A549 (cell line): ENCODE results near the gene NRXN2. TPM values are rescaled to one million over a fixed set of nuclear protein-coding genes. Genes with fewer than 3 reads are reported as not detected.

Source experiments
- ATAC-seq, 2 experiments: fragments of 200-7000 bp in 1 of 2; fragments of >200 bp in 1 of 2; cut with Nextera tagmentation in 1 of 2; cut with Tn5 transposase in 1 of 2; 3 replicates each; pipeline versions ENCODE4 v1.8.0 to v1.9.1; 2018 to 2020; ENCODE audit warnings: mild to moderate bottlenecking in 1 of 2, moderate library complexity in 1 of 2
- CTCF ChIA-PET: fragments of 300-600 bp; sonication (Branson Sonifier 250); formaldehyde crosslinking; extraction: SDS; loops from one replicate; lab custom pipeline; 2021; ENCODE audit warnings: antibody characterized with exemption, inconsistent platforms; lab: Yijun Ruan, JAX
- POLR2A ChIA-PET: fragments of 350-600 bp; formaldehyde crosslinking; extraction: SDS; loops from one replicate; lab custom pipeline; 2021; ENCODE audit warnings: antibody characterized with exemption, inconsistent platforms; lab: Yijun Ruan, JAX
- DNase-seq, 2 experiments: peaks; one replicate each; pipeline versions ENCODE4 v3.0.0 to v3.0.0-alpha.2; 2011 to 2016; ENCODE audit warnings: low read depth in 1 of 2, low spot score in 1 of 2
- FAIRE-seq: peaks from 2 replicates; lab custom pipeline; 2011; peaks lifted over from hg19 to GRCh38; lab: Jason Lieb, UNC
- H3K27ac ChIP-seq, 2 experiments: fragments of >200 bp; sonication (Bioruptor Twin); formaldehyde crosslinking; 3 replicates each; pipeline ENCODE4 v1.5.1; 2016 to 2017
- H3K4me1 ChIP-seq: fragments of >200 bp; sonication (Bioruptor Twin); formaldehyde crosslinking; 3 replicates; pipeline ENCODE4 v1.6.1; 2016
- H3K4me2 ChIP-seq: fragments of >200 bp; sonication (Bioruptor Twin); formaldehyde crosslinking; 3 replicates; pipeline ENCODE4 v1.6.1; 2016
- H3K4me3 ChIP-seq: fragments of >200 bp; sonication (Bioruptor Twin); formaldehyde crosslinking; 3 replicates; pipeline ENCODE4 v1.5.1; 2016
- H3K9me3 ChIP-seq: fragments of >200 bp; sonication (Bioruptor Twin); formaldehyde crosslinking; 3 replicates; pipeline ENCODE4 v1.6.1; 2016
- CBX2 ChIP-seq: fragments of 200-600 bp; sonication (generic); IDR thresholded peaks from 2 replicates; pipeline ENCODE4 v1.6.1; 2016; ENCODE audit warnings: low read depth, mild to moderate bottlenecking, borderline replicate concordance
- CBX8 ChIP-seq: fragments of 200-600 bp; sonication (generic); IDR thresholded peaks from 2 replicates; pipeline ENCODE4 v1.6.1; 2016
- CEBPB ChIP-seq, 2 experiments: fragments of >200 bp in 1 of 2; sonication (Bioruptor Twin) in 1 of 2; formaldehyde crosslinking in 1 of 2; IDR thresholded peaks; 2 replicates each; pipeline ENCODE4 v1.6.1; 2012 to 2016
- CHD4 ChIP-seq: fragments of 200-600 bp; sonication (generic); IDR thresholded peaks from 2 replicates; pipeline ENCODE4 v1.6.1; 2016; ENCODE audit warnings: antibody characterized with exemption, mild to moderate bottlenecking, borderline replicate concordance
- EHF ChIP-seq: fragments of 250-450 bp; sonication (Bioruptor Pico); IDR thresholded peaks from 2 replicates; pipeline ENCODE4 v1.5.0; 2020; ENCODE audit warnings: mild to moderate bottlenecking
- EHMT2 ChIP-seq: fragments of 200-600 bp; sonication (generic); IDR thresholded peaks from 2 replicates; pipeline ENCODE4 v1.6.1; 2016; ENCODE audit warnings: antibody characterized with exemption, low read depth, mild to moderate bottlenecking, moderate library complexity
- EP300 ChIP-seq, 2 experiments: fragments of >200 bp; sonication (Bioruptor Twin); formaldehyde crosslinking; IDR thresholded peaks; 2 replicates in 1 of 2; 3 replicates in 1 of 2; pipeline ENCODE4 v1.6.1; 2016 to 2017
- ESRRA ChIP-seq: fragments of 150-350 bp; IDR thresholded peaks from 2 replicates; pipeline ENCODE4 v1.6.1; 2014; ENCODE audit warnings: mild to moderate bottlenecking, low read length, borderline replicate concordance
- FOSB ChIP-seq: fragments of 250-450 bp; sonication (Bioruptor Pico); IDR thresholded peaks from 2 replicates; pipeline ENCODE4 v1.5.0; 2020; ENCODE audit warnings: mild to moderate bottlenecking, moderate library complexity
- FOSL2 ChIP-seq, 2 experiments: fragments of 450-650 bp in 1 of 2; fragments of >200 bp in 1 of 2; sonication (Bioruptor Twin) in 1 of 2; formaldehyde crosslinking; IDR thresholded peaks; 2 replicates each; pipeline versions ENCODE4 v1.5.0 to v1.6.1; 2016 to 2020; ENCODE audit warnings: mild to moderate bottlenecking in 1 of 2, moderate library complexity in 1 of 2
- GATA3 ChIP-seq: IDR thresholded peaks from 2 replicates; pipeline ENCODE4 v1.6.1; 2012; ENCODE audit warnings: borderline replicate concordance
- HDAC2 ChIP-seq: fragments of 200-600 bp; sonication (generic); IDR thresholded peaks from 2 replicates; pipeline ENCODE4 v1.6.1; 2016
- HEYL ChIP-seq: fragments of 250-450 bp; sonication (Bioruptor Pico); IDR thresholded peaks from 2 replicates; pipeline ENCODE4 v1.8.0; 2021; ENCODE audit warnings: mild to moderate bottlenecking, moderate library complexity
- HOXB5 ChIP-seq: fragments of 250-450 bp; sonication (Bioruptor Pico); IDR thresholded peaks from 2 replicates; pipeline ENCODE4 v1.5.0; 2020; ENCODE audit warnings: mild to moderate bottlenecking, moderate library complexity
- KDM1A ChIP-seq: fragments of 200-600 bp; sonication (generic); IDR thresholded peaks from 2 replicates; pipeline ENCODE4 v1.6.1; 2016; ENCODE audit warnings: low read depth, mild to moderate bottlenecking
- MYC ChIP-seq: IDR thresholded peaks from 2 replicates; pipeline ENCODE4 v1.6.1; 2012; ENCODE audit warnings: mild to moderate bottlenecking, inconsistent platforms, low read length, improper control_type of control experiment, borderline replicate concordance
- NFE2L2 ChIP-seq: fragments of 150-350 bp; conservative IDR thresholded peaks from 2 replicates; pipeline ENCODE4 v1.6.1; 2014; ENCODE audit warnings: low read length
- PHF8 ChIP-seq: fragments of 200-600 bp; sonication (generic); IDR thresholded peaks from 2 replicates; pipeline ENCODE4 v1.6.1; 2016; ENCODE audit warnings: low read depth, mild to moderate bottlenecking, antibody characterized with exemption, moderate library complexity, borderline replicate concordance
- POLR2A ChIP-seq: IDR thresholded peaks from 2 replicates; pipeline ENCODE4 v1.6.1; 2012; ENCODE audit warnings: mild to moderate bottlenecking, low read length
- POLR2AphosphoS2 ChIP-seq: conservative IDR thresholded peaks from 2 replicates; pipeline ENCODE4 v1.6.1; 2012; ENCODE audit warnings: low read length, improper control_type of control experiment, inconsistent platforms
- RARB ChIP-seq: fragments of 250-450 bp; sonication (Bioruptor Pico); IDR thresholded peaks from 2 replicates; pipeline ENCODE4 v1.8.0; 2021; ENCODE audit warnings: mild to moderate bottlenecking, moderate library complexity
- REST ChIP-seq: fragments of 200-600 bp; sonication (generic); IDR thresholded peaks from 2 replicates; pipeline ENCODE4 v1.6.1; 2016; ENCODE audit warnings: antibody characterized with exemption, mild to moderate bottlenecking, moderate library complexity
- RFX5 ChIP-seq: fragments of 450-650 bp; IDR thresholded peaks from 2 replicates; pipeline ENCODE4 v1.7.1; 2014; ENCODE audit warnings: antibody characterized with exemption, mild to moderate bottlenecking, moderate library complexity
- SMC3 ChIP-seq: fragments of >200 bp; sonication (Bioruptor Twin); formaldehyde crosslinking; IDR thresholded peaks from 3 replicates; pipeline ENCODE4 v1.6.1; 2018; ENCODE audit warnings: inconsistent platforms
- SREBF2 ChIP-seq: fragments of 450-650 bp; IDR thresholded peaks from 2 replicates; pipeline ENCODE4 v1.6.1; 2014; ENCODE audit warnings: mild to moderate bottlenecking, moderate library complexity
- TFCP2L1 ChIP-seq: fragments of 250-450 bp; sonication (Bioruptor Pico); IDR thresholded peaks from 2 replicates; pipeline ENCODE4 v1.5.0; 2021; ENCODE audit warnings: mild to moderate bottlenecking
- WGBS: methylation state at CpG from one replicate; pipeline ENCODE4 v1.1.6; 2017; ENCODE audit errors: missing lambda C conversion rate; 5-methylcytosine and 5-hydroxymethylcytosine counted together
- polyA plus RNA-seq, 4 experiments: library from polyadenylated mRNA; depleted of rRNA in 3 of 4; stranded (reverse); fragments of >200 nt; fragmentation: RNase III in 1 of 4; extraction: RNeasy Plus Mini Kit Qiagen cat#74134 plus additional on column Dnase treatment in 1 of 4; gene quantifications; 2 replicates in 3 of 4; 3 replicates in 1 of 4; pipeline ENCODE4 v1.2.3, GENCODE V29; 2011 to 2017
- TF ChIP-seq, protein P1 (sequence below): IDR thresholded peaks from 2 replicates; pipeline ENCODE4 v1.6.1; 2012
- TF ChIP-seq, protein P2 (sequence below): fragments of >200 bp; sonication (Bioruptor Twin); formaldehyde crosslinking; IDR thresholded peaks from 3 replicates; pipeline ENCODE4 v1.5.1; 2016
- TF ChIP-seq, protein P3 (sequence below): IDR thresholded peaks from 2 replicates; pipeline ENCODE4 v1.6.1; 2012
- TF ChIP-seq, protein P4 (sequence below): fragments of >200 bp; sonication (Bioruptor Twin); formaldehyde crosslinking; IDR thresholded peaks from 2 replicates; pipeline ENCODE4 v1.6.1; 2016
- TF ChIP-seq, protein P5 (sequence below): fragments of 250-450 bp; sonication (Bioruptor Pico); IDR thresholded peaks from 2 replicates; pipeline ENCODE4 v1.5.0; 2020; ENCODE audit warnings: low read depth, mild to moderate bottlenecking, moderate library complexity

Gene NRXN2
- polyA plus RNA-seq, 2 of the 4 experiments (the other 2 are of a cell fraction): 0.04 TPM; not detected in 1

DNA sequence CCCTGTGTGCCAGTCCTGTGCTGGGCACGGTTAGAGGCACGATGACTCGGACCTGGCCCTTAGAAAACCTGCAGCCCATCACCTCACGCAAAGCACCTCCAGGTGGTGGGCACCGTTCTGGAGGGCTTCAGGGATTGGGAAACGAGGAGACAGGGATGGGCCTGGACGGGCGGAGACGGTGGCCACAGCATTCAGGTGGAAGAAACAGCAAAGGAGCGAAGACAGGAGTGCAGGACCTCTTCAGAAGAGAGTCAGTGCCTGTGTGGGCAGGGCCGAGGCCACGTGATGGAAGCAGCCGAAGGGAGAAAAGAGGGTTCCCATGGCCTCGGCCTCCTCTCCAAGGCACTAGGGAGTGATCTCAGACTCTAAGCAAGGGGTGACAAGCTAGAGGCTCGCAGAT, 140.1 kb downstream of the NRXN2 start:
- DNase-seq (no peak), FAIRE-seq (no peak), ATAC-seq (no peak)
- ChIA-PET CTCF (interaction anchor here (1.9 kb wide), 1 partner anchor 134 kb away, joined by 5 read pairs; no protein-coding TSS in a partner anchor), POLR2A (no interaction called here)
- no peak overlapping the region for H3K4me2 ChIP-seq
- no peaks in the 10 kb centered on the region for H3K4me1 ChIP-seq
- H3K9me3 ChIP-seq: no peaks in the 10 kb centered on the region
- H3K27ac ChIP-seq: peak overlapping the region in 1 of 2 experiments; percentile 58; a peak in 2 of 6 replicates
- H3K4me3 ChIP-seq: no peak overlapping the region
- WGBS: 69% methylated on average over 15 of the region's 15 CpGs
- TF ChIP-seq, protein P1, sequence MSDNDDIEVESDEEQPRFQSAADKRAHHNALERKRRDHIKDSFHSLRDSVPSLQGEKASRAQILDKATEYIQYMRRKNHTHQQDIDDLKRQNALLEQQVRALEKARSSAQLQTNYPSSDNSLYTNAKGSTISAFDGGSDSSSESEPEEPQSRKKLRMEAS: no peak
- no peak for TF ChIP-seq SMC3
- TF ChIP-seq ESRRA: no peak
- TF ChIP-seq HDAC2: no peak
- no peak for TF ChIP-seq FOSL2 (IDR thresholded peaks at IDR 0.05)
- TF ChIP-seq FOSL2 (CRISPR knock-in tag; IDR thresholded peaks at IDR 0.05): no peak
- TF ChIP-seq EP300 (IDR thresholded peaks at IDR 0.05): no peak
- TF ChIP-seq EHF (CRISPR knock-in tag): no peak
- no peak for TF ChIP-seq RARB (CRISPR knock-in tag)
- TF ChIP-seq, protein P2, sequence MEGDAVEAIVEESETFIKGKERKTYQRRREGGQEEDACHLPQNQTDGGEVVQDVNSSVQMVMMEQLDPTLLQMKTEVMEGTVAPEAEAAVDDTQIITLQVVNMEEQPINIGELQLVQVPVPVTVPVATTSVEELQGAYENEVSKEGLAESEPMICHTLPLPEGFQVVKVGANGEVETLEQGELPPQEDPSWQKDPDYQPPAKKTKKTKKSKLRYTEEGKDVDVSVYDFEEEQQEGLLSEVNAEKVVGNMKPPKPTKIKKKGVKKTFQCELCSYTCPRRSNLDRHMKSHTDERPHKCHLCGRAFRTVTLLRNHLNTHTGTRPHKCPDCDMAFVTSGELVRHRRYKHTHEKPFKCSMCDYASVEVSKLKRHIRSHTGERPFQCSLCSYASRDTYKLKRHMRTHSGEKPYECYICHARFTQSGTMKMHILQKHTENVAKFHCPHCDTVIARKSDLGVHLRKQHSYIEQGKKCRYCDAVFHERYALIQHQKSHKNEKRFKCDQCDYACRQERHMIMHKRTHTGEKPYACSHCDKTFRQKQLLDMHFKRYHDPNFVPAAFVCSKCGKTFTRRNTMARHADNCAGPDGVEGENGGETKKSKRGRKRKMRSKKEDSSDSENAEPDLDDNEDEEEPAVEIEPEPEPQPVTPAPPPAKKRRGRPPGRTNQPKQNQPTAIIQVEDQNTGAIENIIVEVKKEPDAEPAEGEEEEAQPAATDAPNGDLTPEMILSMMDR: no peak
- no peak for TF ChIP-seq KDM1A
- TF ChIP-seq HOXB5 (CRISPR knock-in tag): no peak
- TF ChIP-seq, protein P3, sequence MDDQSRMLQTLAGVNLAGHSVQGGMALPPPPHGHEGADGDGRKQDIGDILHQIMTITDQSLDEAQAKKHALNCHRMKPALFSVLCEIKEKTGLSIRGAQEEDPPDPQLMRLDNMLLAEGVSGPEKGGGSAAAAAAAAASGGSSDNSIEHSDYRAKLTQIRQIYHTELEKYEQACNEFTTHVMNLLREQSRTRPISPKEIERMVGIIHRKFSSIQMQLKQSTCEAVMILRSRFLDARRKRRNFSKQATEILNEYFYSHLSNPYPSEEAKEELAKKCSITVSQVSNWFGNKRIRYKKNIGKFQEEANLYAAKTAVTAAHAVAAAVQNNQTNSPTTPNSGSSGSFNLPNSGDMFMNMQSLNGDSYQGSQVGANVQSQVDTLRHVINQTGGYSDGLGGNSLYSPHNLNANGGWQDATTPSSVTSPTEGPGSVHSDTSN: no peak
- TF ChIP-seq GATA3: no peak
- TF ChIP-seq CBX2: no peak
- no peak for TF ChIP-seq CBX8
- TF ChIP-seq NFE2L2: no peak
- no peak for TF ChIP-seq REST
- TF ChIP-seq SREBF2: no peak

- DNase-seq (no peak), ATAC-seq (no peak), FAIRE-seq (no peak)
- TF ChIP-seq, protein P1: no peak
- TF ChIP-seq PHF8: no peak
- no peak for TF ChIP-seq FOSB
- no peak for TF ChIP-seq MYC
- no peak for TF ChIP-seq CHD4
- no peak for TF ChIP-seq HOXB5 (CRISPR knock-in tag)
- TF ChIP-seq HEYL (CRISPR knock-in tag): no peak
- no peak for TF ChIP-seq EP300 (IDR thresholded peaks at IDR 0.05)
- TF ChIP-seq, protein P4, sequence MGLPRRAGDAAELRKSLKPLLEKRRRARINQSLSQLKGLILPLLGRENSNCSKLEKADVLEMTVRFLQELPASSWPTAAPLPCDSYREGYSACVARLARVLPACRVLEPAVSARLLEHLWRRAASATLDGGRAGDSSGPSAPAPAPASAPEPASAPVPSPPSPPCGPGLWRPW: no peak
- TF ChIP-seq SMC3: no peak
- no peak for TF ChIP-seq POLR2AphosphoS2
- TF ChIP-seq EHMT2: no peak
- TF ChIP-seq ESRRA: no peak
- TF ChIP-seq CEBPB (IDR thresholded peaks at IDR 0.05): no peak
- no peak for TF ChIP-seq SREBF2
- TF ChIP-seq, protein P5, sequence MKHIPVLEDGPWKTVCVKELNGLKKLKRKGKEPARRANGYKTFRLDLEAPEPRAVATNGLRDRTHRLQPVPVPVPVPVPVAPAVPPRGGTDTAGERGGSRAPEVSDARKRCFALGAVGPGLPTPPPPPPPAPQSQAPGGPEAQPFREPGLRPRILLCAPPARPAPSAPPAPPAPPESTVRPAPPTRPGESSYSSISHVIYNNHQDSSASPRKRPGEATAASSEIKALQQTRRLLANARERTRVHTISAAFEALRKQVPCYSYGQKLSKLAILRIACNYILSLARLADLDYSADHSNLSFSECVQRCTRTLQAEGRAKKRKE (CRISPR knock-in tag): no peak
- no peak for TF ChIP-seq RFX5
- TF ChIP-seq TFCP2L1: no peak
- TF ChIP-seq POLR2A: no peak
- CTCF ChIA-PET: interaction anchor here (1.0 to 1.3 kb wide), 4 partner anchors 9 to 91 kb away, joined by 3 read pairs; no protein-coding TSS in a partner anchor
- no peaks in the 10 kb centered on the region for H3K9me3 ChIP-seq
- H3K27ac ChIP-seq: no peak overlapping the region
- H3K4me2 ChIP-seq: no peak overlapping the region
- POLR2A ChIA-PET: no interaction called here
- no peaks in the 10 kb centered on the region for H3K4me1 ChIP-seq
- no peak overlapping the region for H3K4me3 ChIP-seq
- WGBS: 80% methylated on average over 11 of the region's 17 CpGs
Measured at GRCh38 chr11:64581057-64581523, 141.9 kb downstream of the NRXN2 start.
